Stimulated activated CD8-positive, alpha-beta memory T cell treated with anti-CD3 and anti-CD28 coated beads, Interleukin-12 subunit alpha, Interleukin-12 subunit beta, amount 100 ng/mL, for 24 hours (primary cell): Measurements from ENCODE around the gene U2AF1L4.
"Not testable (repeated sequence)": the region's sequence is repeated elsewhere in the genome, so short reads cannot be mapped to it uniquely, and the experiment has no call there.

Source experiments
- DNase-seq: peaks from one replicate; pipeline ENCODE4 v3.0.0-alpha.2; 2020; ENCODE audit errors: extremely low read depth

Gene U2AF1L4

GRCh38 chr19:35780717-35781116, 35.5 kb upstream of the U2AF1L4 start:
- DNase-seq, result no peak

DNA sequence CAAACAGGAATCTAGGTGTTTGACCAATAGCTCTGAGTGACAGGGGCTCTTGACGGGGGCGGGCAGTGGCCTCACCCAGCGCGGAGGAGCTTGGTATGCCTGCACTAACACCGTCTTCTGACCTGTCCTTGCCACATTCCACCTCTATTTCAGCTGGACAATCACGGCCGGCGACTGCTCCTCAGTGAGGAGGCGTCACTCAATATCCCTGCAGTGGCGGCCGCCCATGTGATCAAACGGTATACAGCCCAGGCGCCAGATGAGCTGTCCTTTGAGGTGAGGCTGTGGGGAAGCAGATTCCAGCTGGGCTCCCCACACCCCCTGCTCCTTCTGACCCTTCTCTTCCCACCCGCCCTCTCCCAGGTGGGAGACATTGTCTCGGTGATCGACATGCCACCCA, 34.8 kb upstream of the U2AF1L4 start:
- no peak for DNase-seq

DNA sequence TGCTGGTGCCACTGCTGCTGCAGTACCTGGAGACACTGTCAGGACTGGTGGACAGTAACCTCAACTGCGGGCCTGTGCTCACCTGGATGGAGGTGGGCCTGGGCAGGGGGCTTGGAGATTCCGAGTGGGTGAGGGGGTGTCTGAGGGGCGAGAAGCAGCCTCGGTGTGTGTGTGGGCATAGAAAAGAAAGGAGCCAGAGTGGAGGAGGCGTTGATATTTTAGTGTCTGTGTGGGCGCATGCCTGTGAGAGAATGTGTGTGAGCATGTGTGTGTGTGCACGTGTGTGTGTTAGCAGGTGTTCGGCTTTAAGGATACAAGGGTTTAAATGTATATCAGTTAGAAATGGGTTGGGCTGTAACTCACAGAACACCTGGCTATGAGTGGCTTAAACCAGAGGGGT, 33.8 kb upstream of the U2AF1L4 start:
- DNase-seq, result no peak

- DNase-seq, result no peak
These were observed 32.7 kb upstream of the U2AF1L4 start for GRCh38 chr19:35777961-35778360.

DNA sequence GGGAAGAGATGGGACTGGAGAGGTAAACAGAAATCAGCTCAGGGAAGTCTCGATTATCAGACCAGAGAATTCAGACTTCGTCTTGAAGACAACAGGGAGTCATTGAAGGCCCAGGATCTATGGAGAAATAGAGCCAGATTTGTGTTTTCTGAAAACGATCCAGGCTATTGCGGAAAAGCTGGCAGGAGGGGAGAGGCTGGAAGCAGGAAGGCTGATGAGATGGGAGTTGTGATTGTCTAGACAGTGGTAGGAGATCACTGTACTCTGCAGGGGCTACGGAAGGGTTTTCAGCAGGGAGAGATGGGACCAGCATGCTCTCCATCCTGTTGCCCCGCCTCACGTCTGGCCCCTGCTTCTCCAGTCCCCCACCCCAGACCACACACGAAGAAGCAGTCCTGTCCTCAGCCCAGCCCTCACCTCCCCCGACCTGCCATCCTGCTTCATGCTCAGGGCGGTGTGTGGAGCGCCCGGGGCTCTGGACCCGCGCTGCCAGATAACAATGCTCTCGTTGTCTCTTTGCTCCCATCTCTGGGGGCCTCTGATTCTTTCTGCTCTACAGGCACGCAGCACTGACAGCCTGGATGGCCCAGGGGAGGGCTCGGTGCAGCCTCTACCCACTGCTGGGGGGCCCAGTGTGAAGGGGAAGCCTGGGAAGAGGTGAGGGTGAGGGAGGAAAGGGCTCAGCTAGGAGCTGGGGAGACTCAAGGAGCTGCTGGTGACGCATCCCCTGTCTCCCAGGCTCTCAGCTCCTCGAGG, 32.0 kb upstream of the U2AF1L4 start:
- no peak for DNase-seq

DNA sequence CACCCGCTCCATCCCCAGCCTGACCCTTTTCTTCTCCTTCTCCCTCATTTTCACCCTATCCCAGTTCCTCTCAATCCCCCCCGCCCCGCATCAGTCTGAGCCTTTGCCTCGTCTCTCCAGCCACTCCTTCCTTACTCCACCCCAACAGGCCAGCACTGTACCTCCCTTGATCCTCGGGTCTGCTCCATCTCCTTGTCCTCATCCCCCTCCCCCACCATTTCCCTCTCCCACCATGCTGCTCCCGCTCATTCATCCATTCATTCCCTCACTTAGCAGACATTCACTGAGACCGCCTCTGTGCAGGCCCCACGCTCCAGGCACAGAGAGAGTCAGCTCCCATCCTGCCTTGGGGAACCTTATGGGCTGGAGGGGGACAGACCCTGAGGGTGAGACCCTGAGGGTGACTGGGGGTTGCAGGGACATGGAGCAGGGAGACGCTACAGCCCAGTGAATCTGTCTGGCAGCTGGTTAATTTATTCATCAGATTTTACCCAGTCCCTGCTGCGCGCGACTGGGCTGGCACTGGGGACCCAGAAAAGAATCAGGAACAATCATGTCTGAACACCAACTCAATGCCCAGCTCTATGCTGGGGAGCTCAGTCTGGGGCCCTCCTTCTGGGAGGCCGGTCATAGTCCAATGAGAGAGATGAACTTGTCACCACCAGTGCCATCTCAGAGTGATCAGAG, 31.0 kb upstream of the U2AF1L4 start:
- no peak for DNase-seq

- peak; percentile 97 for DNase-seq
These were observed 30.3 kb upstream of the U2AF1L4 start, which contains the start of gene ARHGAP33 for GRCh38 chr19:35775298-35776101. TSS of gene ARHGAP33 (plus strand) at chr19:35775564. CDS start at chr19:35775659, 95 bp downstream.

GRCh38 chr19:35775046-35775297, 29.8 kb upstream of the U2AF1L4 start:
- DNase-seq, result no peak

- DNase-seq, result no peak
These were observed 29.2 kb upstream of the U2AF1L4 start for GRCh38 chr19:35774274-35775045.

DNA sequence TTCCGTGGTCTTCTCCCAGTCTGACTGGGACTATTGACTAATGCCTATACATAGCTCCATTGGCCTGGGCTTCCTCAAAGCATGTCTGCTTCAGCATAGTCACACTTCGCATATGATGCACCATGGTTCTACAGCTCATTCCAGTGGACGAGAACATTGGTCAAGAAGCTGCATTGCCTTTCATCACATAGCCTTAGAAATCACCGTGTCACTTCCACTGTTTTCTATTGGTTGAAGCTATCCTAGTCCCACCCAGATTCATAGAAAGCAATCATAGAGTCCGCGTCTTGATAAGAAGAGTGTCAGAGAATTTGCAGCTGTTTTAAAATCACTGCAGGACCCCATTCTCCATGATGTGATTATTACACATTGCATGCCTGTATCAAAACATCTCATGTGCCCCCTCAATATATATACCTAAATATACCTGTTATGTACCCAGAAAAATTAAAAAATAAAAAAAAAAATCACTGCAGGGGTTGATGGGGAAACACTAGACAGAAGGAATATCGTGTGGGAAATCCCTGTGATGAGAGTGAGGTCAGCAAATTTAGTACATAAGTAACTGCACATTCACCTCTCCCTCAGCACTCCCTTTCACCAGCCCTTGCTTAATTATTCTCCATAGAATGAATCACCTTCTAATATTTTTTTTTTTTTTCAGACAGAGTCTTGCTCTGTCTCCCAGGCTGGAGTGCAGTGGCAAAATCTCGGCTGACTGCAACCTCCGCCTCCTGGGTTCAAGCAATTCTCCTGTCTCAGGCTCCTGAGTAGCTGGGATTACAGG, 28.0 kb upstream of the U2AF1L4 start:
- DNase-seq, result no peak

GRCh38 chr19:35772362-35772761, 27.1 kb upstream of the U2AF1L4 start:
- DNase-seq, result not testable (repeated sequence)

DNA sequence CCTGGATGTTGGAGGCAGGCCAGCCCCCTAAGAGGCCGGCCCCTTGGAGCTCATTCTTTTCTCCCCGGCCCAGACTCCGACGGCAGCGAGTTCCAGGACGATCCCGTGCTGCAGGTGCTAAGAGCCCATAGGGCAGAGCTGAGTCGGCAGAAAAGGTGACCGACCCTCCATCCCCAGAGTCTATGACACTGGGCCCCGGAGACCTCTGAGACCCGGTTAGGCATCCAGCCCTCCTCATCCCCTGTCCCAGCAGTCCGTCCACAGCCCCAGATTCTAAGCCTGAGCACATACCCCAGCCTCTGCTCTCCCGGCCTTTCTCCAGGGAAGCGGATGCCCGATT, 22.8 kb upstream of the U2AF1L4 start:
- no peak for DNase-seq

GRCh38 chr19:35767288-35768081, 22.3 kb upstream of the U2AF1L4 start:
- DNase-seq, result no peak

DNA sequence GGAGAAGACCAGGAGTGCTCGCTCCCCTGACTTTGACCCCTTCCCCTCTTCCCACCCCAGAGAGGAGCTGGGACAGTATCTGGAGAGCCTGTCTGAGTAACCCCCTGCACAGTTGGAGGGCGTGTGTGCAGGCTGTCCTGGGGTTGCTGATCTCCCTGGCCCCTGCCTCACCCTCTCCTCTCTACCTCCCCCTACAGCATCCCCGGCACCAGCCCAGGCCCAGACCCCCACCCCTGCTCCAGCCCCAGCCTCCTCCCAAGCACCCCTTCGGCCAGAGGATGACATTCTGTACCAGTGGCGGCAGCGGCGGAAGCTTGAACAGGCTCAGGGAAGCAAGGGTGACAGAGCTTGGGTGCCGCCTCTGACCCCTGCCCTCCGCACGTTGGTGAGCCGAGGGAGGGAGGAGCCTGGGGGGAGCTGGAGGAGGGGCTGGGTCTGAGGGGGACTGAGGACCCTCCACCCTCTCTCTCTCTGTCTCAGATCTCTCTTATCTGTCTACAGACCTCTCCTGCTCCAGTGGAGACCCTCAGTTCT, 21.4 kb upstream of the U2AF1L4 start:
- DNase-seq, result no peak

DNA sequence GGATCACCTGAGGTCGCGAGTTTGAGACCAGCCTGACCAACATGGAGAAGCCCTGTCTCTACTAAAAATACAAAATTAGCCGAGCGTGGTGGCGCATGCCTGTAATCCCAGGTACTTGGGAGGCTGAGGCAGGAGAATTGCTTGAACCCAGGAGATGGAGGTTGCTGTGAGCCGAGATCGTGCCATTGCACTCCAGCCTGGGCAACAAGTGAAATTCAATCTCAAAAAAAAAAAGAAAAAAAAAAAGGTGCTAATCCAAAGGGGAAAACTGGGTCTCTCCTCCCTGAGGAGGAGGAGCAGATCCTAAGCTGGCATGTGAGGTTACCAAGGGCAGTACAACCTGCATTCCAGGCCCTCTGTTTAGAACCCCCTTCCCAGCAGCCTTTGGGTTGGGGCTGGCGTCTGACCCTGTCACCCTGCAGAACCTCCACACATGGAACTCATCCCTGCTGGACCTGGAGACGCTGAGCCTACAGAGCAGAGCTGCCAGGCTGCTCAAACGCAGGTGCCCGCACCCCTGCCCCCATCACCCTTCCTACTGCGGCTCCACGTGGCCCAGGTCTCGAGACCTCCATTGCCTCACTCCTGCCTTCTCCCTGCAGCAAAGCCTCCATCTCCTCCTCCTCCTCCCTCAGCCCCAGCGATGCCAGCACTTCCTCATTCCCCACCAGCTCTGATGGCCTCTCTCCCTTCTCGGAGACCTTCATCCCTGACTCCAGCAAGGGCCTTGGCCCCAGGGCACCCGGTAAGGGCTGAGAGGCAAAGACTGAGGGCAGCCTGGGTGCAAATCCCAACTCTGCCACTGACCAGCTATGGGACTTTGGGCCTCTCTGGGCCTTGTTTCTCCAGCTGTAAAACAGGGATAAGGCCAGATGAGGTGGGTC, 19.5 kb upstream of the U2AF1L4 start:
- DNase-seq, result no peak

- no peak for DNase-seq
These were observed 15.6 kb upstream of the U2AF1L4 start for GRCh38 chr19:35760711-35761349.

GRCh38 chr19:35759697-35760096, 14.5 kb upstream of the U2AF1L4 start:
- DNase-seq, result no peak

DNA sequence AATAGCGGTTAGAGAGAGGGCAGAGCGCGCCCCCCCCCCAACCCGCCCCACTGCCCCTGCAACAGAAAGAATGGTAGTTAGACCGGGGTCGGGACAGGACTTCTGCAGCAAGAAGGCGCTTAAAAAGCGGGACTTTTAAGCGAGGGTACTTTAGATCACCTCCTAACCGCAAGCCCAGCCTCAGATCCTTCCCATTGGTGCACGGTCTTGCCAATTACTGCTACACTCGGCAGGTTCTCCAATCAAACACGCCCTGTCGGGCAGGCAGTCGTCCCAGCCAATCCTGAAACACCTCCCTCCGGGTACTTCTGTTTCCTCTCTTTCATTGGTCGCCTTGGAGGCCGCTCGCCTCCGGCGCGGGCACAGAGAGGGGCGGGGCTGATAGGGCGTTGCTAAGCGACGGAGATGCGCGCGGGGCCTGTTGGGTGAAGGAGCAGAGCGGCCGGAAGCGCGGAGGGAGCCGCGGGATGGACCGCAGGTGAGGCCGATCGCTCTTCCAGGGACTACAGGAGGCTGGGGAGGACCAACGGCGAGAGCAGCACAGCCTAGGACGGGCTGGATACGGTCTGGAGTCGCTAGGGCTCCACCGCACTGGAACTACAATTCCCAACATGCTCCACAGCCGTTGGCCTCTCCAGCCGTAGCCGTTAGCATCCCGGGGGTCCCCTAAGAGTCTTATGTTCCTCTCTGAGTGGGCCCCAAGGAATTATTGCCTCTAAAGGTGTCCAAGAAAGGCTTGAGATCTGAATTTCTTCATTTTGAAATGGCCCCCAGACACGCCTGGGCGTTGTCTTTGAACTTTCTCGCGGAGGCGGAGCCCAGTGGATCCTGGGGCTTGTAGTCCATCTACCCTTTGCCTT, 12.8 kb upstream of the U2AF1L4 start, which contains the start of gene PROSER3:
Gene PROSER3 (plus strand): TSS at position 428 of the 860 bp plus-strand sequence. CDS start 40 bp downstream, at position 468.
- DNase-seq, result peak; percentile 95
